GM06990 (cell line): Measurements from ENCODE around the gene ZBTB7A.

Experiments used
- DNase-seq: peaks from one replicate; pipeline ENCODE4 v3.0.0-alpha.2; 2011; ENCODE audit not compliant: insufficient read length; ENCODE audit errors: extremely low read depth
- H3K27me3 ChIP-seq: replicated peaks from 2 replicates; pipeline ENCODE4 v1.6.0; 2011; ENCODE audit warnings: low read length; ENCODE audit not compliant: control insufficient read depth, insufficient read depth
- H3K36me3 ChIP-seq: 2 replicates; pipeline ENCODE4 v1.5.1; 2011; ENCODE audit warnings: low read length; ENCODE audit not compliant: control insufficient read depth, insufficient read depth
- H3K4me3 ChIP-seq: replicated peaks from 2 replicates; pipeline ENCODE4 v1.5.1; 2011; ENCODE audit warnings: low read depth, mild to moderate bottlenecking, control low read depth, low read length
- TF ChIP-seq, protein P1 (sequence below): IDR thresholded peaks from 2 replicates; pipeline ENCODE4 v1.5.1; 2011; ENCODE audit warnings: low read length, control low read depth, mild to moderate bottlenecking, inconsistent platforms; ENCODE audit not compliant: insufficient read depth, poor library complexity, severe bottlenecking

ZBTB7A gene

DNA sequence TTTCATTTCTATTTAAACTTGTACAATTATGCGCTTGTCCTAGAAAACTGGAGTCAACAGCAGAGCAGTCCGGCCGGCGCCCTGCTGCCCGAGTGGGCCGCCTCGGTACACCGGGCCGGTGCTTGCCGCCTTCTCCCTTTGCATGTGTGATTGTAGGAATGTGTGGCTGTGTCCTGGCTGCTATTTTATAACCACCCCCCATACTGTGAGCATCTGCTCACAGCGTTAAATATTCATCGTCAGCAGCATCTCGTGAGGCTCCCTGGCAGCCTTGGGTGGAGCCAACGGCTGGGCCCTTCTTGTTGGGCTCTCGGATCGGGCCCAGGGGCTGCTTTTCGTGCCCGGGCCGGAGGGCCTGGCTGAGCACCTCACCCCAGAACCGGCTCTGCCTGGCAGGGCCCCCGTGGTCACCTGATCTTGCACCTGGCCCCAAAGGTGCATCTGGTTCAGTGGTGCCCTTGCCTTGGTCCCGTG is 48.5 kb downstream of the ZBTB7A start:
- Histone ChIP-seq H3K36me3 (peaks cover 20% of the 10 kb centered on the region), H3K27me3 (no peaks in the 10 kb centered on the region), H3K4me3 (no peak overlapping the region)
- DNase-seq, result no peak
- TF ChIP-seq, protein P1, sequence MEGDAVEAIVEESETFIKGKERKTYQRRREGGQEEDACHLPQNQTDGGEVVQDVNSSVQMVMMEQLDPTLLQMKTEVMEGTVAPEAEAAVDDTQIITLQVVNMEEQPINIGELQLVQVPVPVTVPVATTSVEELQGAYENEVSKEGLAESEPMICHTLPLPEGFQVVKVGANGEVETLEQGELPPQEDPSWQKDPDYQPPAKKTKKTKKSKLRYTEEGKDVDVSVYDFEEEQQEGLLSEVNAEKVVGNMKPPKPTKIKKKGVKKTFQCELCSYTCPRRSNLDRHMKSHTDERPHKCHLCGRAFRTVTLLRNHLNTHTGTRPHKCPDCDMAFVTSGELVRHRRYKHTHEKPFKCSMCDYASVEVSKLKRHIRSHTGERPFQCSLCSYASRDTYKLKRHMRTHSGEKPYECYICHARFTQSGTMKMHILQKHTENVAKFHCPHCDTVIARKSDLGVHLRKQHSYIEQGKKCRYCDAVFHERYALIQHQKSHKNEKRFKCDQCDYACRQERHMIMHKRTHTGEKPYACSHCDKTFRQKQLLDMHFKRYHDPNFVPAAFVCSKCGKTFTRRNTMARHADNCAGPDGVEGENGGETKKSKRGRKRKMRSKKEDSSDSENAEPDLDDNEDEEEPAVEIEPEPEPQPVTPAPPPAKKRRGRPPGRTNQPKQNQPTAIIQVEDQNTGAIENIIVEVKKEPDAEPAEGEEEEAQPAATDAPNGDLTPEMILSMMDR, result no peak

DNA sequence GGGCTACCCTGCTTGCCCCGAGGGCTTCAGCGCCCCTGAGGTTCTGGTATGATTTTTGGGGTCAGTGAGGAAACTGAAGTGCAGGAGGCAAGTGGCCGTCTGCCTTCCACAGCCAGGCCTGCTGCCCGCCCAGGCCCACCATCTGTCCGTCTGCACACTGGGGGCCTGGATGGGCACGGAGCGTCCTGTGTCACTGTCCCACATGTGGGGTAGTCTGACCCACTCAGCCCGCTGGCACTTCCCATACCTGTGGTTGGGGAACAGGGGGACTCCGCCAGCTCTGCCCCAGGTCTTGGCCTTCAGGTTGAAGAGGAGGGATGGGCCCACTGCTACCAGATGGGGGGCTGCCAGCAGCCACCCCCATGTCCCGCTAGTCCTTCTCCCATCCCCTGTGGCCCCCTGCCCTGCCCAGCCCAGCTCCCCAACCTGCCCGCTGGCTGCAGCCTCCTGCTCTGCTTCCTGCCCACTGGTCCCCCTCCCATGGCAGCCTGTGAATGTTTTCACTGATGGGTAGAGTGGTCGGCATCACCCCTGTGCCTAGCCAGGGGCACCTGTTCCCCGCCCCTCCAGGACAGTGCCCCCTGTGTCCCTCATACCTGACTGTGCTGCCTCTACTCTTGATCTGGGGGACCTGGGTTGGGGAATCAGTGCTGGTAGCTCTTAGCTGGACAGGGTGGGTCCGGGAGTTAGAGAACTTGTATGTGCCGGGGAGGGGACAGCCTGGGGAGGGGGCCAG is 49.6 kb downstream of the ZBTB7A start:
- Histone ChIP-seq H3K27me3 (no peaks in the 10 kb centered on the region), H3K36me3 (peaks cover 20% of the 10 kb centered on the region), H3K4me3 (no peak overlapping the region)
- DNase-seq, result no peak
- TF ChIP-seq, protein P1, result no peak

DNA sequence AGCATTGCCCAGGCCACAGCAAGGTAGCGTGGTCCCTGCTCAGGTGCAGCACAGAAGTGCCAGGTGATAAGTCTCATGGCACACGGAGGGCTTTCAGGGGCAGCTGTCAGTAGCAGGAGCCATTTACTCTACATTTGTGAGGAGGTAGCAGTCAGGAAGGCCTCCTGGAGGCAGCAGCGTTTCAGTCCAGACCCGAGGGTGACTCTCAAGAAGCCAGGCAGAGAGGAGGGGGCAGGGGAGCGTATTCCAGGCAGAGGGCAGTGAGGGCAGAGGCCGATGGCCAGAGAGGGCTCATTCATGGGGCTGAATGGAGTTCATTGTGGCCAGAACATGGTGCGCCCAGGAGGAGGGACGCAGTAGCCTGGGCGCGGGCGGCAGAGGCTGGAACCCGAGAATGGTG is 50.2 kb downstream of the ZBTB7A start:
- TF ChIP-seq, protein P1, result no peak
- Histone ChIP-seq H3K36me3 (peaks cover 20% of the 10 kb centered on the region), H3K27me3 (no peaks in the 10 kb centered on the region), H3K4me3 (no peak overlapping the region)
- DNase-seq, result no peak

DNA sequence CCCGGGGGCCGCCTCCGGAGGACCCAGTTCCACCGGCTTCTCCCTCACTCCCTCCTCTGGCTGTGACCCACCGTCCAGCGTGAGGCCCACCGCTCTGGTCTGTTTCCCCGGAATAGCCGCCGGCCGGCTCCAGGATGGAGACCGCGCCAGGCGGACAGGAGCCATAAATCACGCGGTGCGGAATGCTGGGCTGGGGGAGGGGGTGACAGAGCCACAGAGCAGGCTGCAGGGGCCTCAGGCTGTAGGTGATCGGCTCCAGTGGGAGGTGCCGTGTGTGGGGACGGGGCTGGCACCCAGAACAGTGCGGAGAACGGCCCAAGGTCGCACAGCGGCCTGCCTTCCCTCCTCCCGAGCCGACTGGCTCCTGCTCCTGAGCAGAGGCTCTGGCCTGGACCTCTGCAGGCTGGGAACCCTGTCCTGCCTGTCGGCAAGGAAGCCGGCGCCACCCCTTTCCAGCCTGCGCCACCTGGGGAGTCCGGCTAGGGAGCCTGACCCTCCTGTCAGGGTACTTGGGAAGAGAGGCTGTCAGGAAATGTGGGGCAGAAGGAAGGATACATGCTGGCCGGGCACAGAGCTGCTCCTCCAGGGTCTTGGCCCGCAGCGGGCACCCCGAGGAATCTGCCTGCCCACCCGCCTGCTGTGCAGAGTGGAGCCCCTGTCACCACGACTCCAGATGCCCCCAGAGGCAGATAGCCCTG is 50.8 kb downstream of the ZBTB7A start:
- no peak for DNase-seq
- peaks cover 22% of the 10 kb centered on the region for H3K36me3 ChIP-seq
- H3K4me3 ChIP-seq, result no peak overlapping the region
- TF ChIP-seq, protein P1, result no peak
- H3K27me3 ChIP-seq, result no peaks in the 10 kb centered on the region

DNA sequence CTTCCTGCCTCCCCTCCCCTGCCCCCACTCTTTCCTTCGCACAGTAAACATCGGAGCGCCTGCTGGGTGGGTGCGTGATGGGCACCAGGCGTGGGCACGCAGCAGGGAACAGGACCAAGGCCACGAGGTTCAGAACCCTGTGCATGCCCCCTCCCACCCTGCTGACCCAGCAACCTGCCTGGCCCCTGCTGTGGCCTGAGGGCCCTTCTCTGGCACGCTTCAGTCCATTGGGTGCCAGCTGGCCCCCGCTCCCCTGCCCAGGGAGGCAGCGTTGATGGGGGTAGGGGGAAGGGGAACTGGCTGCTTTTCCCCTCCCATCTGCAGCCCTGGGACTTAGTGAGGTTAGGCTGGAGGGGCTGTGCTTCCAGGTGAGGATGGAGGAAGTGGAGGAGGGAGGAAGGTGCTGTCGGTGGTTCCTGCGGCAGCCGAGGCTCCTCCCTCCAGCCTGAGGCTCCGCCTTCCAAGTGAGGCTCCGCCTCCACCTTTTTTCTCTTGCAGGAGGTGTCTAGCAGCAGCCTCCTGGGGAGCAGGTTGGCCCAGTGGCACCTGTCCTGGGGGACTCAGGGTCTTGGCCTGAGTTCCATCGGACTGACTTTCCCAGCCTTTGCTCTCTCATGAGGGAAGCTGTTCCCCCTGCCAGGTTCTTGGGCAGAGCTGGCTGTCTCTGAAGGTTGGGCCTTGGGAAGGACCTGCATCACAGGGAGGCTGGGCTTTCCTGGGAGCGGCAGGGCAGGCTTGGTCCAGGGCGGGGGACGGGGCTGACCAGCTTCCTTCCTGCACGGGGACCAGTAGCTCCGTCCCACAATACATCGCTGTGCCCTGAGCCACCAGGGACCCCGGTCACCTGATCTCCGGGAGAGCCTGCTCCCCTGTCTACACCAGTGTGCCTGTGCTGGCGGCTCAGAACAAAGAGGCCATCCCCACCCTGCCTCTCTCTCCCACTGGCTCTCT is 51.9 kb downstream of the ZBTB7A start:
- Histone ChIP-seq H3K27me3 (no peaks in the 10 kb centered on the region), H3K36me3 (peaks cover 22% of the 10 kb centered on the region), H3K4me3 (no peak overlapping the region)
- TF ChIP-seq, protein P1, result no peak
- DNase-seq, result no peak
